B cell (primary cell): ENCODE results near the gene GADL1.

ENCODE experiments used
- EZH2 ChIP-seq: IDR thresholded peaks from 2 replicates; pipeline ENCODE4 v1.6.1; 2012; ENCODE audit warnings: borderline replicate concordance, low read depth, mild to moderate bottlenecking, moderate library complexity, low read length; ENCODE audit not compliant: insufficient read depth, poor library complexity, severe bottlenecking
- TF ChIP-seq, protein P1 (sequence below): fragments of 200-600 bp; IDR thresholded peaks from one replicate; pipeline ENCODE4 v1.8.0; 2022; ENCODE audit warnings: antibody characterized with exemption, mild to moderate bottlenecking

DNA sequence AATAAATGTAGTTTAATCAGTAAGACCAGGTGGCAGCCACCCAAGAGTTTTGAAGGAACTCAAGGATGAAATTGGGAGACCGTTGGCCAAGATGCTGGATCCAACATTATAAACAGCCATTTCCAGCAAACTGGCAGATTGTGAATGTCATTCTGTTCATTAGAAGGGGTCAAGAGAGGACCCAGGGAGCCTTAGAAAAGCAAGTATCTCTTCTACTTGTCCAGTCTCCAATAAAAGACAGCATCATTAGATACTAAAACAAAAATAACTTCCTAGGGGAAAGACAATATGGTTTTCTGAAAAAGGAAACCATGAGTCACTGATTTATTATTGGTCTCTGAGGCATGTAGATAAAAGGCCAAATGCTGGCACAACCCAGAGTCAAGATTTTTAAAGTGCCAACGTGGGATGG lies 67.9 kb downstream of the GADL1 start:
- TF ChIP-seq, protein P1, sequence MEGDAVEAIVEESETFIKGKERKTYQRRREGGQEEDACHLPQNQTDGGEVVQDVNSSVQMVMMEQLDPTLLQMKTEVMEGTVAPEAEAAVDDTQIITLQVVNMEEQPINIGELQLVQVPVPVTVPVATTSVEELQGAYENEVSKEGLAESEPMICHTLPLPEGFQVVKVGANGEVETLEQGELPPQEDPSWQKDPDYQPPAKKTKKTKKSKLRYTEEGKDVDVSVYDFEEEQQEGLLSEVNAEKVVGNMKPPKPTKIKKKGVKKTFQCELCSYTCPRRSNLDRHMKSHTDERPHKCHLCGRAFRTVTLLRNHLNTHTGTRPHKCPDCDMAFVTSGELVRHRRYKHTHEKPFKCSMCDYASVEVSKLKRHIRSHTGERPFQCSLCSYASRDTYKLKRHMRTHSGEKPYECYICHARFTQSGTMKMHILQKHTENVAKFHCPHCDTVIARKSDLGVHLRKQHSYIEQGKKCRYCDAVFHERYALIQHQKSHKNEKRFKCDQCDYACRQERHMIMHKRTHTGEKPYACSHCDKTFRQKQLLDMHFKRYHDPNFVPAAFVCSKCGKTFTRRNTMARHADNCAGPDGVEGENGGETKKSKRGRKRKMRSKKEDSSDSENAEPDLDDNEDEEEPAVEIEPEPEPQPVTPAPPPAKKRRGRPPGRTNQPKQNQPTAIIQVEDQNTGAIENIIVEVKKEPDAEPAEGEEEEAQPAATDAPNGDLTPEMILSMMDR: no peak
- TF ChIP-seq EZH2: no peak
